Endodermal cell (in vitro differentiated cells): ENCODE measurements around the gene TNFSF12. TPM values are rescaled to one million over a fixed set of nuclear protein-coding genes. Genes with fewer than 3 reads are reported as not detected.

ENCODE experiments used
- DNase-seq: peaks from one replicate; pipeline ENCODE4 v3.0.0-alpha.2; 2017
- H3K27ac ChIP-seq: 2 replicates; pipeline ENCODE4 v1.5.1; 2013; ENCODE audit warnings: mild to moderate bottlenecking, low read depth, low read length, moderate library complexity
- H3K27me3 ChIP-seq: 2 replicates; pipeline ENCODE4 v1.6.1; 2013; ENCODE audit warnings: mild to moderate bottlenecking, low read length, moderate library complexity; ENCODE audit not compliant: insufficient read depth, control insufficient read depth, poor library complexity, severe bottlenecking
- H3K36me3 ChIP-seq: 2 replicates; pipeline ENCODE4 v1.7.0; 2013; ENCODE audit warnings: mild to moderate bottlenecking, low read length, moderate library complexity; ENCODE audit not compliant: control insufficient read depth, insufficient read depth
- H3K4me1 ChIP-seq: one replicate; pipeline ENCODE4 v1.7.0; 2013; ENCODE audit warnings: low read length; ENCODE audit not compliant: control insufficient read depth, insufficient read depth
- H3K4me3 ChIP-seq: 2 replicates; pipeline ENCODE4 v1.5.1; 2013; ENCODE audit warnings: mild to moderate bottlenecking, low read length, moderate library complexity
- H3K9ac ChIP-seq: 2 replicates; pipeline ENCODE4 v1.6.1; 2013; ENCODE audit warnings: mild to moderate bottlenecking, low read length, moderate library complexity; ENCODE audit not compliant: poor library complexity, severe bottlenecking; ENCODE audit errors: extremely low read depth
- H3K9me3 ChIP-seq: 2 replicates; pipeline ENCODE4 v1.6.1; 2013; ENCODE audit warnings: mild to moderate bottlenecking, low read length, moderate library complexity; ENCODE audit not compliant: control insufficient read depth
- H3K27ac Mint-ChIP-seq: 2 replicates; pipeline ENCODE4 v1.8.0; 2020; ENCODE audit warnings: mixed read lengths
- H3K27me3 Mint-ChIP-seq: 2 replicates; pipeline ENCODE4 v1.8.0; 2021; ENCODE audit warnings: mild to moderate bottlenecking, mixed read lengths; ENCODE audit not compliant: insufficient read depth
- H3K36me3 Mint-ChIP-seq: 2 replicates; pipeline ENCODE4 v1.8.0; 2020; ENCODE audit warnings: low read depth, mixed read lengths
- H3K4me1 Mint-ChIP-seq: 2 replicates; pipeline ENCODE4 v1.8.0; 2020; ENCODE audit warnings: mixed read lengths
- H3K4me3 Mint-ChIP-seq: 2 replicates; pipeline ENCODE4 v1.8.0; 2020; ENCODE audit warnings: mild to moderate bottlenecking, moderate library complexity, mixed read lengths
- H3K9me3 Mint-ChIP-seq: 2 replicates; pipeline ENCODE4 v1.8.0; 2020; ENCODE audit warnings: mild to moderate bottlenecking, mixed read lengths
- CTCF ChIP-seq: fragments of 200-600 bp; sonication (generic); conservative IDR thresholded peaks from 2 replicates; pipeline ENCODE4 v1.5.0; 2021; ENCODE audit warnings: antibody characterized with exemption, mild to moderate bottlenecking
- WGBS, 2 experiments: methylation state at CpG; one replicate each; pipeline versions ENCODE4 v1.1.5 to v1.1.7; 2013; ENCODE audit warnings: missing lambda C conversion rate in 2 of 2, mixed read lengths in 1 of 2; ENCODE audit not compliant: insufficient coverage in 1 of 2, insufficient read length in 1 of 2; 5-methylcytosine and 5-hydroxymethylcytosine counted together
- total RNA-seq, 2 donors: library from RNA; stranded (reverse); fragmentation: NEBNext Ultra II Directional in 1 of 2; extraction: Animal tissue kit (Norgen Biotek cat#: 25700) in 1 of 2; gene quantifications; 2 replicates in 1 of 2; 3 replicates in 1 of 2; pipeline ENCODE4 v1.2.1, GENCODE V29; 2021

TNFSF12 gene
- total RNA-seq, 2 donors from 2014 or later, result 8.3 to 8.4 TPM

GRCh38 chr17:7508145-7508544, 40.7 kb upstream of the TNFSF12 start:
- no peaks in the 10 kb centered on the region for H3K27me3 ChIP-seq
- H3K4me1 ChIP-seq, result no peaks in the 10 kb centered on the region
- no peak for TF ChIP-seq CTCF
- no peaks in the 10 kb centered on the region for H3K27me3 Mint-ChIP-seq
- WGBS, 2 experiments, result 87 to 90% methylated on average over 11 of the region's 11 CpGs
- H3K9me3 Mint-ChIP-seq, result no peaks in the 10 kb centered on the region
- no peaks in the 10 kb centered on the region for H3K4me1 Mint-ChIP-seq
- H3K27ac Mint-ChIP-seq, result peak overlapping the region; percentile 52
- H3K36me3 Mint-ChIP-seq, result peaks cover 90% of the 10 kb centered on the region
- H3K27ac ChIP-seq, result no peak overlapping the region
- H3K9ac ChIP-seq, result no peak overlapping the region
- H3K9me3 ChIP-seq, result no peaks in the 10 kb centered on the region
- H3K4me3 ChIP-seq, result no peak overlapping the region
- DNase-seq, result no peak
- no peak overlapping the region for H3K4me3 Mint-ChIP-seq
- peaks cover 87% of the 10 kb centered on the region for H3K36me3 ChIP-seq

DNA sequence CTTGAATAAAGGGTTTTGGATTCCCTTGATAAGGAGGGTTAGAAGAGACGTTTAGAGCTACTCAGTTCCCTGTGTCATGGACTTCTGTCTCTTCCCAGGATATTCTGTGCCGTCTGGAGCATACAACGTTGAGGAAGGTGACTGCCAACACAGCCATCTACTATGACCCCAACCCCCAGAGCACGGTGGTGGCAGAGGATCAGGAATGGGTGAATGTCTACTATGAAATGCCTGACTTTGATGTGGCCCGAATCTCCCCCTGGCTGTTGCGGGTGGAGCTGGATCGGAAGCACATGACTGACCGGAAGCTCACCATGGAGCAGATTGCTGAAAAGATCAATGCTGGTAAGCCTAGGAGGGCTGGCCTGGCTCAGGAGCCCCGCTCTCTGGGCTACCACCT, 40.0 kb upstream of the TNFSF12 start:
- no peak overlapping the region for H3K4me3 ChIP-seq
- no peaks in the 10 kb centered on the region for H3K9me3 ChIP-seq
- Mint-ChIP-seq H3K36me3 (peaks cover 87% of the 10 kb centered on the region), H3K27ac (peak overlapping the region; percentile 58), H3K27me3 (no peaks in the 10 kb centered on the region), H3K4me3 (no peak overlapping the region), H3K4me1 (no peaks in the 10 kb centered on the region), H3K9me3 (no peaks in the 10 kb centered on the region)
- TF ChIP-seq CTCF, result no peak
- H3K27me3 ChIP-seq, result no peaks in the 10 kb centered on the region
- H3K27ac ChIP-seq, result no peak overlapping the region
- WGBS, 2 experiments, result 94 to 98% methylated on average over 8 to 9 of the region's 9 CpGs
- DNase-seq, result no peak
- peaks cover 87% of the 10 kb centered on the region for H3K36me3 ChIP-seq
- H3K9ac ChIP-seq, result no peak overlapping the region
- no peaks in the 10 kb centered on the region for H3K4me1 ChIP-seq

DNA sequence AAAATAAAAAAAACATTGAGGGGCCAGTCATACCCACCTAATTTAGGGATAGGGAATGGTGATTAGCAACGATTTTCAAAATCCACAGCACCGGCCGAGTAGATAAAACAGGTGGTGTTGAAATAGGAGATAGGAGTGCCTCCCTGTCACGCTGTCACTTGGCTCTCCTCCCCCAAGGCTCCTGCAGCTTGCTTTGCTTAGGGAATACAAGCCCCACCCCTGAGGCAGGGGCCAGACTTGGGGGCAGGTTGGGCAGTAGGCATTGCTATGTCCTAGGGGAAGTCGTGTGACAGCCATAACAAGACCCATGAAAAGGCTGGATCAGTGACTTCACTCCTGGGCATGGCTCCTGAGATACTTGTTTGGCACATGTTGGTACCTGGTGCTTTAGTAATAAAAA, 38.9 kb upstream of the TNFSF12 start:
- Histone ChIP-seq H3K4me3 (no peak overlapping the region), H3K27me3 (no peaks in the 10 kb centered on the region), H3K9ac (no peak overlapping the region), H3K36me3 (peaks cover 87% of the 10 kb centered on the region), H3K9me3 (no peaks in the 10 kb centered on the region), H3K27ac (no peak overlapping the region), H3K4me1 (no peaks in the 10 kb centered on the region)
- H3K4me1 Mint-ChIP-seq, result no peaks in the 10 kb centered on the region
- 94 to 100% methylated on average over 5 of the region's 5 CpGs for WGBS, 2 experiments
- peaks cover 80% of the 10 kb centered on the region for H3K36me3 Mint-ChIP-seq
- H3K4me3 Mint-ChIP-seq, result no peak overlapping the region
- H3K27me3 Mint-ChIP-seq, result no peaks in the 10 kb centered on the region
- no peak for DNase-seq
- no peaks in the 10 kb centered on the region for H3K9me3 Mint-ChIP-seq
- no peak for TF ChIP-seq CTCF
- H3K27ac Mint-ChIP-seq, result no peak overlapping the region
